ENCODE data around the gene TECR.
"Not testable (repeated sequence)": the region's sequence is repeated elsewhere in the genome, so short reads cannot be mapped to it uniquely, and the experiment has no call there.

TECR gene

DNA sequence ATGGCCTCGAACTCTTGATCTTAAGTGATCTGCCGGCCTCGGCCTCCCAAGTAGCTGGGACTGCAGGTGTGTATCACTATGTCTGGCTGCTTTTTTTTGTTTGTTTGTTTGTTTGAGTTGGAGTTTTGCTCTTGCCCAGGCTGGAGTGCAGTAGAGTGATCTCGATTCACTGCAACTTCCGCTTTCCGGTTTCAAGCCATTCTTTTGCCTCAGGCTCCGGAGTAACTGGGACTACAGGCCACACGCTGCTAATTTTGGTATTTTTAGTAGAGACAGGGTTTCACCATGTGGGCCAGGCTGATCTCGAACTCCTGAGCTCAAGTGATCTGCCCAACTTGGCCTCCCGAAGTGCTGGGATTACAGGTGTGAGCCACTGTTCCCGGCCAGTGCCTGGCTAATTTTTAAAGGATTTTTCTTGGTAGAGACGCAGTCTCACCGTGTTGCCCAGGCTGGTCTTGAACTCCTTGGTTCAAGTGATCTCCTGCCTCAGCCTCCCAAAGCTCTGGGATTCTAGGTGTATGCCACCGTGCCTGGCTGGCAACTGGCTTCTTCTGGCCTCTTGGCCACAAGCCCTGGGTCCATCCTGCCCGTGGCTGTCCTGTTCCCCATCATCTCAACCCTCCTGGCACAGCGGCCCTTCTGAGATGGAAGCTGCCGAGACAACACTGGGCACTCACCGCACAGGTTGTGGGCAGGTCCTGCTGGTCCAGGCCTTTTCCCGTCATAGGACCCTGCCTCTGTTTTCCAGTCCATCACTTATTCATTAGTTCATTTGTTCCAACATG, 11.5 kb downstream of the TECR start:
- no peak for FAIRE-seq
- DNase-seq (ENCODE audit: insufficient read length, low spot score), result no peak
- no peak for TF ChIP-seq POLR2A (IDR thresholded peaks at IDR 0.05; ENCODE audit: low read depth, low read length)

DNA sequence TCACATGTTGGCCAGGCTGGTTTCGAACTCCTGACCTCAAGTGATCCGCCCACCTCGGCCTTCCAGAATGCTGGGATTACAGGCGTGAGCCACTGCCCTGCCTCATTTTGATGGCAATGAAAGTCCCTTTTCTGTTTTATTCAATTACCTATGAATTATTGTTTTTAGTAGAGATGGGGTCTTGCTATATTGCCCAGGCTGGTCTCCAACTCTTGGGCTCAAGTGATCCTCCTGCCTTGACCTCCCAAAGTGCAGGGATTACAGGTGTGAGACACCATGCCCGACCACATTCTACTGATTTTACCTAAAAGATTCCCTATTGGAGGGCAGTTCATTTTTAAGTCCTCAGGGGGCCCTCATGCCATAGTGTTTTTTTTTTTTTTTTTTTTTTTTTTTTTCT, 12.6 kb downstream of the TECR start:
- not testable (repeated sequence) for DNase-seq (ENCODE audit: insufficient read length, low spot score); FAIRE-seq

DNA sequence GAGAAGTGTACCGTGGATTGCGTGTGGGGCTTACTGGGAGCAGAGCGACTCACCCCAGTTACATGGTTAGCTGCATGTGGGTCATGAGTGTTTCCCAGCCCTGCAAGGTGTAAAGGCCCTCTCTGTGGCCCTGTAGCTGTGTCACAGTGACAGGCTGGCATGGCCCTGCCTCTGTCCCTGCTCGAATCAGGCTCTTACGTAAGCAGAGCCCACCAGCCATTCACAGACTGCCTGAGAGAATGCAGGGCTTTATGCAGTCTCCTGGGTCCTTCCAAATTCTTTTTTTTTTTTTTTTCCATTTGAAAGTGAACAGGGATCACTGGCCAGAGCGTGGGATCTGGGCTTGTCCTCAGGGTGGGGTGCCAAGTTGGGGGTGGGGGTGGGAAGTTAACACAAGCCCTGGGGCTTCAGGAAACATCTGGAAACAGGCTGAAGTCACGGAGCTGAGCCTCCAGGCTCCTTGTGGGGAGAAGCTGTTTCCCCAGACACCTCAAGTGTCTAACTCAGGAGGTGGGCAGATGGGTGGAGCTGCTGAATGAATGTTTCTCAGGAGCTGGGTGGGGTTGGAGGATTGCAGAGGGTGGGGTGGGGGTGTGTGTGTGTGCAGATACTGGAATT, 13.4 kb downstream of the TECR start:
- no peak for TF ChIP-seq POLR2A (IDR thresholded peaks at IDR 0.05; ENCODE audit: low read depth, low read length)
- FAIRE-seq (no peak), DNase-seq (ENCODE audit: insufficient read length, low spot score) (no peak)

DNA sequence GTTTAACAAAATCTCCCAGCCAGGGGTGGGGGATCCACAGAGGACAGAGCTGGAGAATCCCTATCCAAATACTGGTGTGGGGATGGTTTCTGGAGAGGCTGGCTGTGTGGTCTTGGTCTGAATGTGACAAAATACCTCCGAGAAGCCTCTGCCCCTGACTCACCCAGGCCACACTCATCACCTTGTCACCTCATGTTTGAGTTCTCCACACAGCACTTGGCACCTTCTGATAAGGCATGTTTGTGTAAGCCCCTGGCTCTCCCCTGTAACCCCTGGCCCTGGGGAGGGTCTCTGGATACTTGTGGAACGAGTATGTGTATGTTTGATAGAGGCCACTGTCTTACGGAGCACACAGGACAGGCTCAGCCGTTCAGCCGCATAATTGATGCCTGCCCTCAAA, 14.7 kb downstream of the TECR start:
- DNase-seq (ENCODE audit: insufficient read length, low spot score) (no peak), FAIRE-seq (no peak)
- no peak for TF ChIP-seq POLR2A (IDR thresholded peaks at IDR 0.05; ENCODE audit: low read depth, low read length)

DNA sequence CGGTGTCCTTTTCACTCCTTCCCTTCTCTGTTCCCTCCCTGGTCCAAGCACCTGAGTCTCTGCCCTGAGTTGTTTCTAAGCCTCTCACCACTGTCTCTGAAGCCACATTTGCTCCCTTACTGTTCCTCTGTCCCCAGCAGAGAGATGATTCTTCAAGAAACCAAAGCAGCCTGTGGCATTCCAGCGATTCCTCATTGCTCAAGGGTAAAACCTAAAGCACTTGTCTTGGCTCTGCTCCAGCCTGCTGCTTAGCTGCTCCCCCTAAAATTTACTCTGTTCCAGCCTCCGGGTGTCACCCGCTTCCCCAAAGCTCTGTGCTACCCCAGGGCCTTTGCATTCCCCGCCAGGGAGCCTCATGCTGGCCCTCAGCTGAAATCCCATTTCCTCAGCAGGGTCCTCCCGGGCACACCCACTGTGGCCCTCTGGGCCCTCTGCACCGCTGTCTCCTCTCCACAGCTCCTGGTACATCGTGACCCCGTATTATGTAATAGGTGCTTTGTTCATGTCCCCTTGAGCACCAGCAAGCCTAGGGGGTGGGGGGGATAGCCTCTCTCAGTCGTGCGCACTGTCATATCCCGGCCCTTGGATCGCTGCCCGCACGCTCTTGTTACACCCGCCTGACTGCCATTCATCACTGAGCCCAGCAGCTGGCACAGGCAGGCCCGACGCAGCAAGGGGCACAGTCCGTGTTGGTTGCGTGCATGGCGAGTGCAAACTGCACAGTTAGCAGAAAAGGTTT, 15.8 kb downstream of the TECR start:
- no peak for TF ChIP-seq POLR2A (IDR thresholded peaks at IDR 0.05; ENCODE audit: low read depth, low read length)
- FAIRE-seq (no peak), DNase-seq (ENCODE audit: insufficient read length, low spot score) (no peak)

DNA sequence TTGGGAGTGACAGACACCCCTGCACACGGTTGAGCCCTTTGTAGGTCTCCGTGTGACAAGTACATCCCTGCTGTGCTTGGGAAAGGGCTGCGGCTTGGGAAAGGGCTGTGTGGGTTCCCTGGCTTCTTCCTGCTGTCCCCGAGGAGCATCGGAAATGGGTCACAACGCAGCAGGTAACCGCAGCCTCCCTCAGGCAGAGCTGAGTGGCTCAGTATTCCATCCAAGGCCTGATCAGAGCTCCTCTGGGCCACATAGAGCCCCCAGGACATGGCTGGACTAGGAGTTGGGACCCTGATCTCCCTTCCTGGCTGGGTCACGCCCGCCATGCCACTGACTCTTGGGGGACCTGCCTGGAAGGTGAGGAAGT, 16.3 kb downstream of the TECR start:
- no peak for TF ChIP-seq POLR2A (IDR thresholded peaks at IDR 0.05; ENCODE audit: low read depth, low read length)
- FAIRE-seq (no peak), DNase-seq (ENCODE audit: insufficient read length, low spot score) (no peak)

DNA sequence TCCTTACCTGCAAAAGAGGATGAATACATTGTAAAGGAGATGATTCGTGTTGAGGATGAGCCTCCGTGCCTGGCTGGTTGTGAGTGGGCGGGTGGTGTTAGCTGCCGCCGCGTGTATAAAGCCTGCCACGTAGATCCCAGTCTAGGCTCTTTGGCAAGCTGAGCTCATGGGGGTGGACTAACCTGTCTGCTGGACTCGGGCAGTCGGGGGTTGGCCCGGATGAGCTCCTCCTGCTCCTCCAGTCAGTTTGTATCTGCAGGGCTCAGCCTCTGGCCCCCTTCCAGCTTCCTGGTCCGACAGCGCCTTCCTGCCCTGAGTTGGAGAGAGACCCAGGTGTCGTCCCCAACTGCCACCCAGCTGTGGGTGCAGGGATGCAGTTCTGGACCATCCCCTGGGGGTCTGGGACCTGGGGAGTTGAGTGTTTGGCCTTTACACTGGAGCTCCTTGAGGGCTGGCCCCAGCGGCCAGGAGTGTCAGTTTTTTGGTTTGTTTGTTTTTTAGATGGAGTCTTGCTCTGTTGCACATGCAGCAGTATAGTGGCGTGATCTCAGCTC, 20.9 kb downstream of the TECR start:
- FAIRE-seq (no peak), DNase-seq (ENCODE audit: insufficient read length, low spot score) (no peak)
- TF ChIP-seq POLR2A (IDR thresholded peaks at IDR 0.05; ENCODE audit: low read depth, low read length), result no peak

DNA sequence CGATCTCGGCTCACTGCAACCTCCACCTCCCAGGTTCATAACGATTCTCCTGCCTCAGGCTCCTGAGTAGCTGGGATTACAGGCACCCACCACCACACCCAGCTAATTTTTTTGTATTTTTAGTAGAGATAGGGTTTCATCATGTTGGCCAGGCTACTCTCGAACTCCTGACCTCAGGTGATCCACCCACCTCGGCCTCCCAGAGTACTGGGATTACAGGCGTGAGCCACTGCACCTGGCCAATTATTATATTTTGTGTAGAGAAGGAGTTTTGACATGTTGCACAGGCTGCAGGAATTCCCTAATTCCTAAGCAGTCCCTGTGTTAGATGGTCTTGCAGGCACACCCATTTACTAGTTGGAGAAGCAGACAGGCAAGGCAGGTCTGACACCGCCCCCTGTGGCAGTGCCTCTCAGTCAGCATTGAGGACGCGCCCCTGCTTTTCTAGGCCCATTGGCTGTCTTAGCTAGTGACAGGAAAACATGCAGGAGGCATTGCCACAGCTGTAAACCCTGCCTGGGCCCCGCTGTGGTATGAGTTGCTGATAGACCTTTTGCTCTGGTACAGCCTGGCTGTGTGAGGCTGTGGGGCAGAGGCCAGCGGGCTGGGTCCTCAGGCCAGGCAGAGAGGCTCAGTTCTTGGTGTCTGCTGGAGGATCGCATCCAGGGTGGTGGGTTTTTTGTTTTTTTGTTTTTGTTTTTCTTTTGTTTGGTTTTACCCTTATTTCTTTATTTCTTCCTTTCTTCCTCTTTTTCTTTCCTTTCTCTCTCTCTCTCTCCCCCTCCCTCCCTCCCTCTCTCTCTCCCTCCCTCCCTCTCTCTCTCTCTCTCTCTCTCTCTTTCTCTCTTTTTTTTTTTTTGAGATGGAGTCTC, 22.0 kb downstream of the TECR start:
- FAIRE-seq; DNase-seq (ENCODE audit: insufficient read length, low spot score): not testable (repeated sequence)

DNA sequence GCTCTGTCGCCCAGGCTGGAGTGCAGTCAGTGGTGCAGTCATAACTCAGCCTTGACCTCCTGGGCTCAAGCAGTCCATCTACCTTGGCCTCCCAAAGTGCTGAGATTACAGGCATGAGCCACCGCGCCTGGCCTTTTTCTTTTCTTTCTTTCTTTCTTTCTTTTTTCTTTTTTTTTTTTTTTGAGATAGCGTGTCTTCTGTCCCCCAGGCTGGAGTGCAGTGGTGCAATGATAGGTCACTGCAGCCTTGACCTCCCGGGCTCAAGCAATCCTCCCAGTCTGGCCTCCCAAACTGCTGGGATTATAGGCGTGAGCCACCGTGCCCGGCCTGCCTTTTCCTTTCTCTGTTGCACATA, 22.6 kb downstream of the TECR start:
- FAIRE-seq; DNase-seq (ENCODE audit: insufficient read length, low spot score): not testable (repeated sequence)

DNA sequence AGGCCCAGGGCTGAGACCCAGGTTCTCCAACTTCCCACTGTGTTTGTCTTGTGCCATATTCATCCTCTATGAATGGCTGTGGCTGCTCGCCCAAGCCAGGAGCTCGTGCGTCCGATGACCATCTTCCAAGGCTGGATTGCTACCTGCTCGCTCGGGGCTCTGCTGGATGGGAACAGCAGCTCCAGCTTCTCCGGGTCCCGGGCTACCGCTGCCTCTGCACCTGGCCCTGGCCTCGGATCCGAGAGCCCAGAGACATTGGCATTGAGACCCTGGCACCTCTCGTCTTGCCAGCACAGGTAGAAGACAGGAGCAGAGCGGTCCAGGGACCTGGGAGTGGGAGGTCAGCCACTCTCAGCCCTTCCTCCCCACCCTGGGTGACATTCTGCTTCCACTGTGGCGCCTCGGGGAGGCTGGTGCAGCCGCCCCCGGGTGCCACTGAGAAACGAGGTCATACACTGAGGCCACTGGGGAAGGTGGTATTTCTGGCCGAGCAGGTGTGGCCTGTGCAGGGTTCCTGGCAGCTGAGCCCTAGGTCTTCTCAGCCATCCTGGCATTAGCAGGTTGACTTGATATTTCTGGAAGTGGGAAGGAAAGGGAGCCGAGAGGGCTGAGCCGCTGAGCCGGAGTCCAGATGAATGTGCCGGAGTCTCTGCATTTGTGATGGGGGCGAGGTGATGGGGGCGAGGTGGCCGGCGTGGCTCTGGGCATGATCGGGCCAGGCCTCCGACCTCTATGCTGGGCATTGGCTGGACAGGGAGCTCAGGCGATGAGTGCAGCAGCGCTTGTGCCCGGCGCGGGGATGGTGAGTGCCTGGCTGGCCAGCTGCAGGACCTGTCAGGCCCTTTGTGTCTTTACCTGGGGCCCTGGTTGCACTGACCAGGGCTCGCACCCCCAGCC, 23.9 kb downstream of the TECR start:
- no peak for TF ChIP-seq POLR2A (IDR thresholded peaks at IDR 0.05; ENCODE audit: low read depth, low read length)
- DNase-seq (ENCODE audit: insufficient read length, low spot score) (no peak), FAIRE-seq (no peak)

DNA sequence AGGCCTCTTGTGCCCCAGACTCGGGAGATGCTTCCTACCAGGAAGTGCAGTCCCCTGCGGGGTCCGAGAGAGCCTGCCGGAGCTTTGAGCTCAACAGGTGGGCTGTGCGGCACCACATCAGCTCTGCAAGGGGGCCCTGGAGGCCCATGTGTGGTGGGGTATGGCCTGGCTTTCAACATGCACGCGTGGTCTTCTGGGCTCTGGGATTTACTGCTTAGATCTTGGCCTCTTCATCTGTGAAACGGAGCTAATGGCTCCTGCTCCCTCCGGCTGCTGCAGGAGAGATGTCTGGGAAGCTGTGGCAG, 24.5 kb downstream of the TECR start:
- DNase-seq (ENCODE audit: insufficient read length, low spot score) (no peak), FAIRE-seq (no peak)
- no peak for TF ChIP-seq POLR2A (IDR thresholded peaks at IDR 0.05; ENCODE audit: low read depth, low read length)

DNA sequence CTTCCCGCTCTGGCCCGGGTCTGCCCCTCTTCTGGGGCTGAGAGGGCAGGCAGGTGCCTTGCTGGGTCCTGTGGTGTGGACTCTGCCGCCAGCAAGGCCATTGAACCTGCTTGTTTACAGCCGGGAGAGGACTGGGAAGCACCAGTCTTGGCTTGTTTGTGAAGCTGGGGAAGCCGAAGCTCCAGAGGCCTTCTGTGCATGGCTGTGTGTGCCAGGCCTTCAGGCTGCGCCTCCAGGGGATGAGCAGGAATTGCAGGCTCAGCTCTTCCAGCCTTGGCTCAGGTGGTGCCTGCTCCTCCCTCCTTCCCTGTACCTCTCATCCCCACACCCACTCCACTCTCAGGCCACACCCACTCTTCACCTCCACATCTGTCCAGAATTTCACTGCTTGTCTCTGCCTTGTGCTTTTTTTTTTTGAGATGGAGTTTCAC, 25.0 kb downstream of the TECR start:
- DNase-seq (ENCODE audit: insufficient read length, low spot score) (no peak), FAIRE-seq (no peak)
- TF ChIP-seq POLR2A (IDR thresholded peaks at IDR 0.05; ENCODE audit: low read depth, low read length), result no peak

Measured in H54 (cell line).